Activated CD4-positive, alpha-beta T cell treated with anti-CD3 and anti-CD28 coated beads for 4 hours (primary cell): ENCODE measurements around the gene RPLP2.

Source experiments
- DNase-seq, 2 donors: peaks; one replicate each; pipeline ENCODE4 v3.0.0-alpha.2; 2020

Gene RPLP2

GRCh38 chr11:792873-793272, 16.9 kb upstream of the RPLP2 start:
- no peak for DNase-seq

DNA sequence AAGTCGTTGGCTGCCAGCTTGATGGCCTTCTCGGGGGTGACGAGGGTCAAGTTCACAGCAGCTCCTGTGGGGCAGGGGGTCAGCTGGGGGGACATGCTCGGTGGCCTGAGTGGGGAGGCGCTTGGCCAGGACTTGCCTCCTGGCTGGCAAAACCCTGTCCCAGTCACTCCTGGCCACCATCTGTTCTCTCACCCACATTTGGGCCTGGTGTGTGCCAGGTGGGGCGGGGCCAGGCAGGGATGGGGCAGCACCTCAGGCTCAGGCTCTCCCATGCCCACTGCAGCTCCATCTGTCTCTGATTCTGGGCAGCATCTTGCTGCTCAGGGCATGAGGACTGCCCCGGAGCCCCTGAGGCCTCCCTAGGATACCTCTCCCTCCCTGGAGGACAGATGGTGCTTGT, 16.2 kb upstream of the RPLP2 start:
- no peak for DNase-seq

- DNase-seq, result no peak
Measured at GRCh38 chr11:794013-794765, 15.6 kb upstream of the RPLP2 start.

GRCh38 chr11:794766-795633, 14.8 kb upstream of the RPLP2 start:
- no peak for DNase-seq

DNA sequence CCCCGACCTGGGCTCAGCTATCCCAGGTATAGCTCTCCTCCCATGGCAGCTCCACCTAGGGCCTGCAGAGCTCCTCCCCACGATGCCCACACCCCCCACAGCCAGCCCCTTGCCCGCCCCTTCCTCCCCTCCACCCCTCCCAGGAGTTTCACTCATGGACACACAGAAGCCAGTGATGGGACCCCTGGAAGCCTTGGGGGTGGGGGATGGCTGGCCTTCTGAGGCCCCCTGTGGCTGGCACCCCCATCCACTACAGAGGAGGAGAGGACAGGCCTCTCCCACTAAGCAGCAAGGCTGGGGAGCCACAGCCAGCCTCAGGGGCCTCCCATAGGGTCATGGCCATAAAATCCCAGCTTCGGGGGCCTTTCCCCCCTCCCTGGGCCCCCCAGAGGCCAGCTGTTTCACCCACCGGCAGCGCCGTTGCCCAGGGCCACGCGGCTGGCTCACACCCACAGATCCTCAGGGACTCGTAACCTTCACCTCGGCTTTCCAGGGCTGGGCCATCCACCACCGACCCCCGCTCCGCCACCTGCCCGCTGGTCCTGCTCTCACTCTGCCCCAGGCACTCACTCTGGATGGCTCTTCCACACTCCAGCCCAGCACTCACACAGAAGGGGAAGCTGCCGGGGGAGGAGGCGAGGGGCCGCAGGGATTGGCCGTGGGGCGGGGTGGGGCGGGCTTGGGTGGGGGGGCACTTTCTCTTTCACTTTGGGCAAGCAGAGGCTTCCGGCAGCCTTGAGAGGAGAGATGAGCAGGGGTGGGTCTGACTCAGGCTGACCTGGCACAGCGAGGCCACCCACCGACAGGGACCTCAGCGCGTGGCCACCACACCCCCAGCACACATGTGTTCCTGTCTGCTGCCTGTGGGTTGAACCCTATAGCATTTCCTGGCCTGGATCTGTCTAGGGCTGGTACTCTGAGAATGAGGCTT, 13.9 kb upstream of the RPLP2 start:
- peak; percentile 77 to 86 for DNase-seq

DNA sequence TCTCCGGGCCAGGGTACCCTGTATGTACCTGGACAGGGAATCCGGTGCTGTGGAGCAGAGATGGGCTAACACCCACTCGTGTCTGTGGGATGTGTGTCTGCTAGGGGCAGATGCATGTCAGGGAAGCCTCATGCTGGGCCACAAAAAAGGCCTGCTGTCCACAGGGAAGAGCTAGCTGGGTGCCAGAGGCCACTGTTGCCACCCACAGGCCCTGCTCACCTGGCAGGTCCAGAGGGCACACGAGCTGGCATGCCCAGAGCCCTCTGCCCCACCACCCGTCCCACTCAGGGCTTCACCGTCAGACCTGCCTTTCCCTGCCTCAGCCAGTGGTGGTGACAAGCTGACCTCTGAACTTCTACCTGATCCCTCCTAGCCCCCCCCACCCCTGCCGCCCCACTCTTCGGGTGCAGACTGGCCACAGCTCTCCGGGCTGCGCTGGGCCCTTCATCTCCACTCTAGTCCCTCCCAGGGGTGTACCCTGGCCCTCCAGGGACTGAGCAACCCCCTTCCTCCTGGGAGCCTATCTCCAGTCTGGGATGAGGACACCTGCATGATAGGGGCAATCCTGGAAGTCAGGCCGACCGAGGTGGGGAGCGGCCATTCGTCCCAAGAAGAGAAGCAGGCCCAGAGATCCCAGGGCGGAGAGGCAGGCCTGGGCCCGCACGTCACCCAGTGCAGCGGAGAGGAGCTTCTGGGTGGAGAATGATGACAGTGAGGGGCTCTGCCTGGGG, 13.0 kb upstream of the RPLP2 start:
- no peak for DNase-seq

DNA sequence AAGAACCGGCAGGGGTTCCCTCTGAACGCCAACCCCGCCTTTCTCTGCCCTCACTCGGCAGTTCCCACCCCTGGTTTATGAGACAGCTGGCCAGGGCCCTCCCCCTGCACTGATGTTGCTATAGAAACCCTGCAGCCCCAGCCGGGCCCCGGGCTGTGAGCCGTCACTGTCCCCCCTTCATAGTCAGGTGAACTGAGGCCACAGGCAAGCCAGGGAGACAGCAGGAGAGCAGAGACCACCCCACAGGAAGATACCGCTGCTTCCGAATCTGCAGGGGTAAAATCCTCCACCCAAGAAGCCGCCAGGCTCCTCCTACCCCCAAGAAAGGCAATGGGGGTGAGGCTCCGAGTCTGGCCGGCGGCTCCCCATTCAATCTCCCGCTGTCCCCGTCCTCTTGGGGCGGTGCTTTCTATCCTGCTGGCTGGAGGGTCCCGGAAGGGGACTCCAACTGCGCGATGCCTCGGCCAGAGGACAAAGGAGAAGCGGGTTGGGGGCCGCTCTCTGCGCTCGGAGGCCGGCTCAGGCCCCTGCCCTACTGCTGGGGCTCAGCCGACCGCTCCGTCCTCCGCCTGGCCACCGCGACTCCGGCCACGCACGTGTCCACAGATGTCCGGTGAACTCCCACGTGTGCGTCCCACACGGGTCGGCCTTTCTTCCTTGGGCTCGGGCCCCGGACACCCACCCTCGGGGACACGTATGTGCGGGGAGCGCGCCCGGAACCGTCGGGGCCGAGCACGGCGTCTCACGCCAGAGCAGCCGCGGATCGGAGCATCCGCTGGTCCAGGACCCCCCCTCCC, 12.3 kb upstream of the RPLP2 start:
- DNase-seq, result peak; percentile 59 to 63

DNA sequence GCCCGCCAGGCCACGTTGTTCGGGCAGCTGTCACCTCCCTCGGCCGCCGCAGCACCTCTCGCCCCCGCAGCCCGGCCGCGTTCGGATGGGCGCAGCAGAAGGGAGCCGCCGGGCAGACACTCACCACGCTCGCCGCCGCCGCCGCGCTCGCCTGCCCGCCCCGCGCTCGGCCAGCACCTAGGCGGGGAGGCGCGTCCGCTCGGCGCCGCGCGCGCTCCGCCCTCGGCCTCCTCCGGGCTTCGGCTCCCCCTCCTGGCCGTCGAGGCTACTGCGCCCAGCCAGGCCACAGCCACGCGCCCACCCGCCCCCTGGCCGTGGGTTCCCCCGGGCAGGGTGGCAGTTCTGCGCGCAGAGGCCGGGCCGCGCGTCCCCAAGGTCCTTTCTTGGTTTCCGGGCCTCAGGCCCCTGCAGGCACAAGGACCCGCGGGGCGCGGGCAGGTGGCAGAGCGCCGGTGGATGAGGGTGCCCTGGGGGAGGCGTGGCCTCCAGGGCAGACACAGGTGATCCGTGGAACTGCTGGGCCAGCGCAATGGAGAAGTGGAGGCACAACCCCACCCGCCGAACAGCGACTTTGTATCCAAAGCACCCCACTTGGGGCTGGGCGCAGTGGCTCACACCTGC, 11.6 kb upstream of the RPLP2 start, which contains the start of gene SLC25A22:
SLC25A22 (minus strand) TSS at position 189 of the 621 bp plus-strand sequence. CDS start 3,275 bp downstream, outside the sequence.
- DNase-seq, result peak; percentile 80

GRCh38 chr11:799641-800316, 10.0 kb upstream of the RPLP2 start:
- no peak for DNase-seq

DNA sequence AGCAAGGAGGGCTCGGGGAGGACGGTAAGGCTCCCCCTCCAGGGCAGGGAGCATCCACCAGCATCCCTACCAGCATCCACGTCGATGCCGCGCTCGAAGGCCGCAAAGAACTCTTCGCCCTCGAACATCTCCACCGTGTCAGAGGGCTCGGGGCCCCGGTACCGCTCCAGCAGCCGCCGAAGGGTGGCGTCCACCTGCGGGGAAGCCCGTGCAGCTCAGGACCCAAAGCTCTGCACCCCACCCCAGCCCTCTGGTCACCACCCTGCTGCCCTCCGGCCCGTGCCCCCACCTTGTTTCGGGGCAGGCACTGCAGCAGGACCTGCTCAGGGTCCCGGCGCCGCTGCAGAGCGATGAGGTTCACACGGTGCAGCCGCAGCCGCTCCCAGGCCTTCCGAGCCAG, 9.3 kb upstream of the RPLP2 start:
- no peak for DNase-seq

- DNase-seq, result no peak
Measured at GRCh38 chr11:801097-801780, 8.5 kb upstream of the RPLP2 start.

DNA sequence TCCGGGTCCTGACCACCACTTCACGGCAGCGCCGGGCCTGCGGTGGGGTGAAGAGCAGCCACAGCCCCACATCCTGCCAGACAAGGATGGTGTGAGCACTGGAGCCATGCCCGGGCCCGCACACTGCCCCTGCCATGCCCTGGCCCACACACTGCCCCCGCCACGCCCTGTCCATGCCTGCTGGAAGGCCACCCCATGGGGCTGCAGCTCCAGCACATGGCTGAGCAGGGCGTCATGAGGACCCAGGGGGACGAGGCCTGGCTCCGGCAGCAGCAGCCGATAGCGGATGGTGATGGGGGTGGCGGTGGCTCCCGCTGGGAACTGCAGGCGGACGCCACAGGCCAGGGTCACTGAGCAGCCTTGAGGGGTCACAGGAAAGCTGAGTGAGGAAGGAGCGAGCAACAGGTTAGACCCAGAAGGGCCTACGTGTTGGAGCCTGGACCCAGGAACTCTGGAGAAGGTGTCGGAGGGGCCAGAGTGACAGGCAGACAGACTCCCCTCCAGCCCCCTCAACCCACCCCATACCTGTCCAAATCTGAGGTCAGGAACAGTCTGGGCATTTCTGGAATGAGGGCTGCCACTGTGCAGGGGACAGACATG, 7.6 kb upstream of the RPLP2 start:
- DNase-seq, result no peak

DNA sequence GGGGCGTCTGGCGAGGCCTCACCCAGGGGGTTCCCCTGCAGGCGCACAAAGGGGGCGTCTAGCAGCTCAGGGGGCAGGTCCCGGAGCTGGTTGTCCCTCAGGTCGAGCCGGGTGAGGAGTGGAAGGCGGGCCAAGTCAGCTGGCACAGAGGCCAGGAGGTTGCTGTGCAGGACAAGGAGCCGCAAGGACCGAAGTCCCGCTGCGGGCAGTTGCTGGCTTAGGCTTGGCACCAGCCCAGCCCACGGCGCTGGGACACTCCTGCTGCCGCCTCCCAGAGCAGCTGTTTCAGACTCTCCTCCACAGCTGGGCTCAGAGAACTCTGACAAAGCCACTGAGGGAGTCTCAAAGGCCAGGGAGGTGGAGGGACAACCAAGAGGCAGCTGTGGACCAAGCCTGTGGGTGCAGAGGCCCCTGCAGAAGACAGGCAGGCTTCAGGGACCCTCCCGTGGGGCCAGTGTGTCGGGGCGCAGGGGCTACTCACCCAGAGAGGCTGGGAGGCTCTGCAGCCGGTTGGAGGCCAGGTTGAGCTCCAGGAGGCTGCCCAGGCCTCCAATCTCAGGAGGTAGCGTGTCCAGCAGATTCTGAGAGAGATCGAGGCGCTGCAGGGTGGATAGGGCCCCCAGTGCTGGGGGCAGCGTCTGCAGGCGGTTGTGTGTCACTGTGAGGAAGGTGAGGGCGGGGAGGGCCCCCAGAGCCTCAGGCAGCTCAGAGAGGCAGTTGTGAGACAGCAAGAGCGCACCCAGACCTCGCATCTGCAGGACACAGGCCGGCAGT, 6.9 kb upstream of the RPLP2 start:
- no peak for DNase-seq

DNA sequence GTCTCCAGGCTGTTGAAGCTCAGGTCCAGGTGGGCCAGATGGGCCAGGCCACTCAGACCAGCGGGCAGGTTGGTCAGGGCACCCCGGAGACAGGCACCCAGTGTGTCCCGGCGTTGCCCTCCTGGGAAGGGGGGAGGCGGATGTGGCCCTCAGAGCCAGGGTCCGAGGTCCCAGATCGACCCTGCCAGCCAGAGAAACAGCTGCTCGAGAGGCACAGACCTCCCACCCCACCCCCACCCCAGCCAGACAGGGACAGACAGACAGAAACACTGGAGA, 6.4 kb upstream of the RPLP2 start:
- no peak for DNase-seq

- DNase-seq, result no peak
Measured at GRCh38 chr11:803770-804598, 5.8 kb upstream of the RPLP2 start.

- no peak for DNase-seq
Measured at GRCh38 chr11:804599-804964, 5.2 kb upstream of the RPLP2 start.

GRCh38 chr11:808427-809286, 1.1 kb upstream of the RPLP2 start:
- DNase-seq, result no peak
